Thyroid gland (tissue), 4 donors: ENCODE measurements around the gene PAPLN.

ENCODE experiments used
- POLR2A ChIP-seq, 2 donors: fragments of 450-650 bp; IDR thresholded peaks; one replicate each; pipeline ENCODE4 v1.6.1; 2017; ENCODE audit warnings: antibody characterized with exemption in 2 of 2, mild to moderate bottlenecking in 2 of 2, moderate library complexity in 1 of 2
- TF ChIP-seq, protein P1 (sequence below), 6 experiments: fragments of 200-600 bp in 3 of 6; fragments of 450-650 bp in 3 of 6; sonication (generic) in 3 of 6; IDR thresholded peaks; one replicate each; pipeline ENCODE4 v1.5.1; 2016 to 2019; ENCODE audit warnings: antibody characterized with exemption in 6 of 6, mild to moderate bottlenecking in 2 of 6, inconsistent platforms in 1 of 6, moderate library complexity in 1 of 6

DNA sequence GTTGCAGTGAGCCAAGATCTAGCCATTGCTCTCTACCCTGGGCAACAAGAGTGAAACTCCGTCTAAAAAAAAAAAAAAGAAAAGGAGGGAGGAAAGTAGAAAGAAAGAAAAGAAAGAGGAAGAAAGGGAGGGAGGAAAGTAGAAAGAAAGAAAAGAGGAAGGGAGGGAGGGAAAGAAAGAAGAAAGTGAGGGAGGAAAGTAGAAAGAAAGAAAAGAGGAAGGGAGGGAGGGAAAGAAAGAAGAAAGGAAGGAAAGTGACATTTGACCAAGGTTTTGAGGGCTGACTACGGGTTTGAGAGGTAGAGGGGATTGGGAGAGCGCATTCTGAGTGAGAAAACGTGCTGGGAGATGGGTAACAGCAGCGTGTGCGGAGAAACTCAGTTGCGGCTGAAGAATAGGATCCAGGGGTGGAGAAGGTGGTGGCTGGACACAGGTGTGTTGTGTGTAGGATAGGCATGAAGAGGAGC lies 521 bp upstream of the PAPLN start:
- TF ChIP-seq, protein P1, sequence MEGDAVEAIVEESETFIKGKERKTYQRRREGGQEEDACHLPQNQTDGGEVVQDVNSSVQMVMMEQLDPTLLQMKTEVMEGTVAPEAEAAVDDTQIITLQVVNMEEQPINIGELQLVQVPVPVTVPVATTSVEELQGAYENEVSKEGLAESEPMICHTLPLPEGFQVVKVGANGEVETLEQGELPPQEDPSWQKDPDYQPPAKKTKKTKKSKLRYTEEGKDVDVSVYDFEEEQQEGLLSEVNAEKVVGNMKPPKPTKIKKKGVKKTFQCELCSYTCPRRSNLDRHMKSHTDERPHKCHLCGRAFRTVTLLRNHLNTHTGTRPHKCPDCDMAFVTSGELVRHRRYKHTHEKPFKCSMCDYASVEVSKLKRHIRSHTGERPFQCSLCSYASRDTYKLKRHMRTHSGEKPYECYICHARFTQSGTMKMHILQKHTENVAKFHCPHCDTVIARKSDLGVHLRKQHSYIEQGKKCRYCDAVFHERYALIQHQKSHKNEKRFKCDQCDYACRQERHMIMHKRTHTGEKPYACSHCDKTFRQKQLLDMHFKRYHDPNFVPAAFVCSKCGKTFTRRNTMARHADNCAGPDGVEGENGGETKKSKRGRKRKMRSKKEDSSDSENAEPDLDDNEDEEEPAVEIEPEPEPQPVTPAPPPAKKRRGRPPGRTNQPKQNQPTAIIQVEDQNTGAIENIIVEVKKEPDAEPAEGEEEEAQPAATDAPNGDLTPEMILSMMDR (IDR thresholded peaks at IDR 0.05) = no peak
- TF ChIP-seq POLR2A (IDR thresholded peaks at IDR 0.05) = no peak
